K562 (cell line): ENCODE measurements around the gene OST4. TPM values are rescaled to one million over a fixed set of nuclear protein-coding genes. Genes with fewer than 3 reads are reported as not detected.

ENCODE experiments used
- BRD4 ChIP-seq: fragments of 200-600 bp; sonication (generic); IDR thresholded peaks from 2 replicates; pipeline ENCODE4 v1.6.1; 2017; ENCODE audit warnings: inconsistent platforms
- CCAR2 ChIP-seq: fragments of 200-400 bp; formaldehyde crosslinking; IDR thresholded peaks from 2 replicates; pipeline ENCODE4 v1.6.1; 2017; ENCODE audit warnings: mild to moderate bottlenecking, low read depth, low read length
- CEBPG ChIP-seq, 3 experiments: fragments of 200-800 bp in 1 of 3; sonication (Bioruptor generic) in 1 of 3; sonication (generic) in 1 of 3; formaldehyde crosslinking in 1 of 3; IDR thresholded peaks in 2 of 3; conservative IDR thresholded peaks in 1 of 3; 2 replicates each; pipeline versions ENCODE4 v1.6.1 to v1.8.0; 2016 to 2022; ENCODE audit warnings: missing compliant biosample characterization in 2 of 3, missing genetic modification characterization in 2 of 3, mild to moderate bottlenecking in 1 of 3, missing genetic modification reagents in 1 of 3
- HMG20A ChIP-seq: fragments of 450-650 bp; formaldehyde crosslinking; conservative IDR thresholded peaks from 2 replicates; pipeline ENCODE4 v1.4.0; 2020; ENCODE audit warnings: mild to moderate bottlenecking, mixed read lengths
- HNRNPLL ChIP-seq: fragments of 200-400 bp; formaldehyde crosslinking; IDR thresholded peaks from 2 replicates; pipeline ENCODE4 v1.6.1; 2017; ENCODE audit warnings: low read length, low read depth, mild to moderate bottlenecking; ENCODE audit not compliant: poor library complexity, severe bottlenecking
- NR4A1 ChIP-seq, 2 experiments: fragments of 250-450 bp in 1 of 2; fragments of 450-650 bp in 1 of 2; sonication (Bioruptor Pico) in 1 of 2; IDR thresholded peaks; 2 replicates each; pipeline versions ENCODE4 v1.4.0 to v1.6.1; 2016 to 2020; ENCODE audit warnings: mild to moderate bottlenecking in 2 of 2, missing compliant biosample characterization in 1 of 2, missing genetic modification characterization in 1 of 2, moderate library complexity in 1 of 2
- RBM39 ChIP-seq: fragments of 200-400 bp; formaldehyde crosslinking; optimal IDR thresholded peaks from 2 replicates; pipeline ENCODE3; 2018; ENCODE audit warnings: low read depth, low read length
- SAP30 ChIP-seq: fragments of 200-600 bp; sonication (generic); IDR thresholded peaks from 2 replicates; pipeline ENCODE4 v1.6.1; 2012; ENCODE audit warnings: borderline replicate concordance, low read depth, mild to moderate bottlenecking, moderate library complexity, low read length, control low read depth, inconsistent platforms; ENCODE audit not compliant: insufficient read depth, poor library complexity, severe bottlenecking
- SIX5 ChIP-seq, 2 experiments: IDR thresholded peaks; 2 replicates each; pipeline ENCODE4 v1.6.1; 2011; ENCODE audit warnings: low read length in 2 of 2, borderline replicate concordance in 1 of 2, low read depth in 1 of 2, mild to moderate bottlenecking in 1 of 2, moderate library complexity in 1 of 2; ENCODE audit not compliant: insufficient read depth in 1 of 2
- TEAD1 ChIP-seq, 2 experiments: fragments of 450-650 bp in 1 of 2; sonication (generic) in 1 of 2; formaldehyde crosslinking; IDR thresholded peaks; 2 replicates each; pipeline versions ENCODE4 v1.4.0 to v1.8.0; 2020 to 2022; ENCODE audit warnings: mild to moderate bottlenecking in 2 of 2, missing genetic modification reagents in 1 of 2
- ZC3H11A ChIP-seq: IDR thresholded peaks from 2 replicates; pipeline ENCODE4 v1.6.1; 2012; ENCODE audit warnings: low read depth, low read length, improper control_type of control experiment
- ZNF41 ChIP-seq: fragments of 250-450 bp; sonication (Bioruptor Pico); conservative IDR thresholded peaks from 2 replicates; pipeline ENCODE4 v1.4.0; 2020; ENCODE audit warnings: mild to moderate bottlenecking
- ZNF75A ChIP-seq: fragments of 450-650 bp; formaldehyde crosslinking; IDR thresholded peaks from 2 replicates; pipeline ENCODE4 v1.4.0; 2020; ENCODE audit warnings: mild to moderate bottlenecking
- polyA plus RNA-seq, 8 experiments: library from polyadenylated mRNA; depleted of rRNA in 4 of 8; stranded (reverse) in 5 of 8; unstranded in 3 of 8; fragments of >200 nt; fragmentation: Nextera tagmentation in 2 of 8; fragmentation: Illumina TruSeq in 1 of 8; extraction: Ambion mirVana in 2 of 8; extraction: Trizol in 1 of 8; gene quantifications; 2 replicates each; pipeline versions ENCODE4 v1.2.1 to v1.2.3, GENCODE V29; 2011 to 2014; ENCODE audit warnings: inconsistent platforms in 1 of 8, missing spikeins in 1 of 8
- total RNA-seq, 7 experiments: library from RNA; depleted of rRNA in 6 of 7; stranded (reverse); fragments of >200 nt in 6 of 7; fragmentation: Illumina TruSeq in 2 of 7; extraction: Trizol in 2 of 7; gene quantifications; 2 replicates each; pipeline versions ENCODE4 v1.2.1 to v1.2.3, GENCODE V29; 2011 to 2021; ENCODE audit warnings: low replicate concordance in 1 of 7
- TF ChIP-seq, protein P1 (sequence below): fragments of 200-800 bp; sonication (Bioruptor generic); IDR thresholded peaks from 2 replicates; pipeline ENCODE4 v1.6.1; 2017; ENCODE audit warnings: missing genetic modification characterization, missing compliant biosample characterization
- TF ChIP-seq, protein P2 (sequence below): fragments of 450-650 bp; formaldehyde crosslinking; IDR thresholded peaks from 2 replicates; pipeline ENCODE4 v1.4.0; 2020; ENCODE audit warnings: mild to moderate bottlenecking, mixed read lengths
- TF ChIP-seq, protein P3 (sequence below): fragments of 450-650 bp; conservative IDR thresholded peaks from 2 replicates; pipeline ENCODE4 v1.6.1; 2016; ENCODE audit warnings: missing genetic modification characterization, low read depth, mild to moderate bottlenecking, missing compliant biosample characterization, moderate library complexity
- TF ChIP-seq, protein P4 (sequence below): fragments of 450-650 bp; IDR thresholded peaks from one replicate; pipeline ENCODE4 v1.6.1; 2018; ENCODE audit warnings: mild to moderate bottlenecking, moderate library complexity; ENCODE audit not compliant: partially characterized antibody

OST4 gene
- total and polyA plus RNA-seq, 9 of the 15 experiments (the other 6 are each of a cell fraction or from before 2014, with no cell fraction given): 186 to 1,155 (median 355) TPM

GRCh38 chr2:27050996-27051901 lies 20.2 kb downstream of the OST4 start, which contains the start of gene AGBL5 (continued):
- TF ChIP-seq, protein P1, sequence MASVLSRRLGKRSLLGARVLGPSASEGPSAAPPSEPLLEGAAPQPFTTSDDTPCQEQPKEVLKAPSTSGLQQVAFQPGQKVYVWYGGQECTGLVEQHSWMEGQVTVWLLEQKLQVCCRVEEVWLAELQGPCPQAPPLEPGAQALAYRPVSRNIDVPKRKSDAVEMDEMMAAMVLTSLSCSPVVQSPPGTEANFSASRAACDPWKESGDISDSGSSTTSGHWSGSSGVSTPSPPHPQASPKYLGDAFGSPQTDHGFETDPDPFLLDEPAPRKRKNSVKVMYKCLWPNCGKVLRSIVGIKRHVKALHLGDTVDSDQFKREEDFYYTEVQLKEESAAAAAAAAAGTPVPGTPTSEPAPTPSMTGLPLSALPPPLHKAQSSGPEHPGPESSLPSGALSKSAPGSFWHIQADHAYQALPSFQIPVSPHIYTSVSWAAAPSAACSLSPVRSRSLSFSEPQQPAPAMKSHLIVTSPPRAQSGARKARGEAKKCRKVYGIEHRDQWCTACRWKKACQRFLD (CRISPR knock-in tag): peak; percentile 66
- TF ChIP-seq, protein P2, sequence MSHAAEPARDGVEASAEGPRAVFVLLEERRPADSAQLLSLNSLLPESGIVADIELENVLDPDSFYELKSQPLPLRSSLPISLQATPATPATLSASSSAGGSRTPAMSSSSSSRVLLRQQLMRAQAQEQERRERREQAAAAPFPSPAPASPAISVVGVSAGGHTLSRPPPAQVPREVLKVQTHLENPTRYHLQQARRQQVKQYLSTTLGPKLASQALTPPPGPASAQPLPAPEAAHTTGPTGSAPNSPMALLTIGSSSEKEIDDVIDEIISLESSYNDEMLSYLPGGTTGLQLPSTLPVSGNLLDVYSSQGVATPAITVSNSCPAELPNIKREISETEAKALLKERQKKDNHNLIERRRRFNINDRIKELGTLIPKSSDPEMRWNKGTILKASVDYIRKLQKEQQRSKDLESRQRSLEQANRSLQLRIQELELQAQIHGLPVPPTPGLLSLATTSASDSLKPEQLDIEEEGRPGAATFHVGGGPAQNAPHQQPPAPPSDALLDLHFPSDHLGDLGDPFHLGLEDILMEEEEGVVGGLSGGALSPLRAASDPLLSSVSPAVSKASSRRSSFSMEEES (CRISPR knock-in tag): no peak
- no peak for TF ChIP-seq SIX5 (IDR thresholded peaks at IDR 0.05; ENCODE audit: borderline replicate concordance in 1 of 2, insufficient read depth in 1 of 2, low read depth in 1 of 2, low read length in 2 of 2)
- TF ChIP-seq BRD4: peak; percentile 90
- no peak for TF ChIP-seq ZC3H11A
- no peak for TF ChIP-seq CEBPG (CRISPR knock-in tag; IDR thresholded peaks at IDR 0.05)
- no peak for TF ChIP-seq CEBPG (tag; conservative IDR thresholded peaks at IDR 0.05 in 1 of 2, IDR thresholded peaks at IDR 0.05 in 1 of 2)
- TF ChIP-seq, protein P3, sequence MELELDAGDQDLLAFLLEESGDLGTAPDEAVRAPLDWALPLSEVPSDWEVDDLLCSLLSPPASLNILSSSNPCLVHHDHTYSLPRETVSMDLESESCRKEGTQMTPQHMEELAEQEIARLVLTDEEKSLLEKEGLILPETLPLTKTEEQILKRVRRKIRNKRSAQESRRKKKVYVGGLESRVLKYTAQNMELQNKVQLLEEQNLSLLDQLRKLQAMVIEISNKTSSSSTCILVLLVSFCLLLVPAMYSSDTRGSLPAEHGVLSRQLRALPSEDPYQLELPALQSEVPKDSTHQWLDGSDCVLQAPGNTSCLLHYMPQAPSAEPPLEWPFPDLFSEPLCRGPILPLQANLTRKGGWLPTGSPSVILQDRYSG (tag): no peak; the same call in 1 of the 2 replicates
- TF ChIP-seq ZNF75A (CRISPR knock-in tag): 0 out of 2 replicates have a peak, but pooled peaks have one; percentile 28
- TF ChIP-seq RBM39: peak; percentile 66
- peak in 1 of 2 experiments; percentile 32; a peak in 2 of 4 replicates for TF ChIP-seq TEAD1 (CRISPR knock-in tag; IDR thresholded peaks at IDR 0.05)
- no peak for TF ChIP-seq SAP30
- no peak for TF ChIP-seq ZNF41
- TF ChIP-seq NR4A1 (CRISPR knock-in tag; IDR thresholded peaks at IDR 0.05): peak; percentile 86
- TF ChIP-seq NR4A1 (tag; IDR thresholded peaks at IDR 0.05): no peak; the same call in 1 of the 2 replicates
- TF ChIP-seq, protein P4, sequence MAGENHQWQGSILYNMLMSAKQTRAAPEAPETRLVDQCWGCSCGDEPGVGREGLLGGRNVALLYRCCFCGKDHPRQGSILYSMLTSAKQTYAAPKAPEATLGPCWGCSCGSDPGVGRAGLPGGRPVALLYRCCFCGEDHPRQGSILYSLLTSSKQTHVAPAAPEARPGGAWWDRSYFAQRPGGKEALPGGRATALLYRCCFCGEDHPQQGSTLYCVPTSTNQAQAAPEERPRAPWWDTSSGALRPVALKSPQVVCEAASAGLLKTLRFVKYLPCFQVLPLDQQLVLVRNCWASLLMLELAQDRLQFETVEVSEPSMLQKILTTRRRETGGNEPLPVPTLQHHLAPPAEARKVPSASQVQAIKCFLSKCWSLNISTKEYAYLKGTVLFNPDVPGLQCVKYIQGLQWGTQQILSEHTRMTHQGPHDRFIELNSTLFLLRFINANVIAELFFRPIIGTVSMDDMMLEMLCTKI: no peak
- TF ChIP-seq HNRNPLL: peak; percentile 71
- no peak for TF ChIP-seq HMG20A (CRISPR knock-in tag)
- TF ChIP-seq CCAR2: no peak
